K562 (cell line): ENCODE measurements around the gene CALML6.

Experiments
- EGR1 ChIP-seq: fragments of 450-650 bp; conservative IDR thresholded peaks from 2 replicates; pipeline ENCODE4 v1.6.1; 2017; ENCODE audit warnings: mild to moderate bottlenecking
- MAFK ChIP-seq: IDR thresholded peaks from 2 replicates; pipeline ENCODE4 v1.6.1; 2011; ENCODE audit warnings: low read length, improper control_type of control experiment
- POLR2A ChIP-seq: fragments of 450-650 bp; conservative IDR thresholded peaks from 2 replicates; pipeline ENCODE4 v1.6.1; 2016
- RAD21 ChIP-seq, 2 experiments: fragments of 250-450 bp in 1 of 2; fragments of 450-650 bp in 1 of 2; sonication (Bioruptor Pico) in 1 of 2; formaldehyde crosslinking in 1 of 2; IDR thresholded peaks in 1 of 2; conservative IDR thresholded peaks in 1 of 2; 2 replicates each; pipeline versions ENCODE4 v1.4.0 to v1.8.0; 2020 to 2022; ENCODE audit warnings: mild to moderate bottlenecking in 2 of 2, moderate library complexity in 1 of 2
- SNRNP70 ChIP-seq: fragments of 200-400 bp; formaldehyde crosslinking; optimal IDR thresholded peaks from 2 replicates; pipeline ENCODE3; 2017; ENCODE audit warnings: low read depth, low read length
- SPI1 ChIP-seq: IDR thresholded peaks from 2 replicates; pipeline ENCODE4 v1.6.1; 2011; ENCODE audit warnings: low read depth, low read length, control low read depth, borderline replicate concordance
- TF ChIP-seq, protein P1 (sequence below), 3 experiments: IDR thresholded peaks in 2 of 3; conservative IDR thresholded peaks in 1 of 3; 2 replicates each; pipeline ENCODE4 v1.5.1; 2011 to 2012; ENCODE audit warnings: low read length in 3 of 3, mild to moderate bottlenecking in 3 of 3, control low read depth in 2 of 3, improper control_type of control experiment in 1 of 3, inconsistent platforms in 1 of 3, low read depth in 1 of 3, mixed read lengths in 1 of 3, moderate library complexity in 1 of 3; ENCODE audit not compliant: insufficient read depth in 2 of 3
- TF ChIP-seq, protein P2 (sequence below): sonication (generic); formaldehyde crosslinking; IDR thresholded peaks from 2 replicates; pipeline ENCODE4 v1.9.0; 2022; ENCODE audit warnings: mild to moderate bottlenecking, missing genetic modification reagents
- TF ChIP-seq, protein P3 (sequence below): fragments of 450-650 bp; IDR thresholded peaks from 2 replicates; pipeline ENCODE4 v1.6.1; 2018; ENCODE audit warnings: mild to moderate bottlenecking, low read depth; ENCODE audit not compliant: partially characterized antibody
- TF ChIP-seq, protein P4 (sequence below), 2 experiments: IDR thresholded peaks; 2 replicates each; pipeline ENCODE4 v1.6.1; 2011; ENCODE audit warnings: borderline replicate concordance in 1 of 2, control low read depth in 1 of 2, low read depth in 1 of 2, low read length in 1 of 2, mild to moderate bottlenecking in 1 of 2, mixed read lengths in 1 of 2, moderate library complexity in 1 of 2; ENCODE audit not compliant: insufficient read depth in 1 of 2, insufficient read length in 1 of 2, poor library complexity in 1 of 2, severe bottlenecking in 1 of 2; ENCODE audit errors: extremely low read depth in 1 of 2

DNA sequence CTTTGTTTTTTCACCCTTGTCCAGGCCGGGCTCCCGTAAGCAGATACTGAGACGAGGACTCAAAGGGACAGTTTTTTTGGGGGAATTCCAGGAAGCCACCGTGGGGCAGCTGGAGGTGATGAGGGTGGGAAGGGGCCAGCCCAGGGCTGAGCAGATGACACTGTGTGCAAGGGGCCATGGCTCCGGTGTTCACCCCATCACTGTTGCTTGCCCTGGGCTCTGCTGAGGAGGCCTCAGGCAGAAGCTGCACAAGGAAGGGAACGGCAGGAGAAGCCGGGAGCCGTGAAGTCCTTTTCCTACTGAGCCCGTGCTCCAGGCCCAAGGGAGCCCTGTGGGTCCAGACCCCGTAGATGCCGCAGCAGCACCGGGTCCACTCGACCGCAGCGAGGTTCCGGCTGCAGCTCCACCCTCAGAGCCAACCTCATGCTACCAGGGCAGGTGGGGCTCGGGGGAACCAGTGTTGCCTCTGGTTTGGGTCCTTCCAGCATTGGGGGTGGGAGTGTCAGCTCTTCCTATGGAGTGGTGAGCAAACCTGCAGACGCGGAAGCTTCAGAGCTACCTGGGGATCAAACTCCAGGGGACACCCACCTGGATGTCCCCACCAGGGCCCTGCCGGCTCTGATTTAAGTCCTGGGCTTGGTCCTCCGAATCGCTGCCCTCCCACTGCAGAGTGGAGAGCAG is 4.3 kb upstream of the CALML6 start:
- TF ChIP-seq, protein P1, sequence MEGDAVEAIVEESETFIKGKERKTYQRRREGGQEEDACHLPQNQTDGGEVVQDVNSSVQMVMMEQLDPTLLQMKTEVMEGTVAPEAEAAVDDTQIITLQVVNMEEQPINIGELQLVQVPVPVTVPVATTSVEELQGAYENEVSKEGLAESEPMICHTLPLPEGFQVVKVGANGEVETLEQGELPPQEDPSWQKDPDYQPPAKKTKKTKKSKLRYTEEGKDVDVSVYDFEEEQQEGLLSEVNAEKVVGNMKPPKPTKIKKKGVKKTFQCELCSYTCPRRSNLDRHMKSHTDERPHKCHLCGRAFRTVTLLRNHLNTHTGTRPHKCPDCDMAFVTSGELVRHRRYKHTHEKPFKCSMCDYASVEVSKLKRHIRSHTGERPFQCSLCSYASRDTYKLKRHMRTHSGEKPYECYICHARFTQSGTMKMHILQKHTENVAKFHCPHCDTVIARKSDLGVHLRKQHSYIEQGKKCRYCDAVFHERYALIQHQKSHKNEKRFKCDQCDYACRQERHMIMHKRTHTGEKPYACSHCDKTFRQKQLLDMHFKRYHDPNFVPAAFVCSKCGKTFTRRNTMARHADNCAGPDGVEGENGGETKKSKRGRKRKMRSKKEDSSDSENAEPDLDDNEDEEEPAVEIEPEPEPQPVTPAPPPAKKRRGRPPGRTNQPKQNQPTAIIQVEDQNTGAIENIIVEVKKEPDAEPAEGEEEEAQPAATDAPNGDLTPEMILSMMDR (IDR thresholded peaks at IDR 0.05 in 2 of 3, conservative IDR thresholded peaks at IDR 0.05 in 1 of 3; ENCODE audit: insufficient read depth in 2 of 3, low read depth in 1 of 3, low read length in 3 of 3): no peak
- TF ChIP-seq, protein P2, sequence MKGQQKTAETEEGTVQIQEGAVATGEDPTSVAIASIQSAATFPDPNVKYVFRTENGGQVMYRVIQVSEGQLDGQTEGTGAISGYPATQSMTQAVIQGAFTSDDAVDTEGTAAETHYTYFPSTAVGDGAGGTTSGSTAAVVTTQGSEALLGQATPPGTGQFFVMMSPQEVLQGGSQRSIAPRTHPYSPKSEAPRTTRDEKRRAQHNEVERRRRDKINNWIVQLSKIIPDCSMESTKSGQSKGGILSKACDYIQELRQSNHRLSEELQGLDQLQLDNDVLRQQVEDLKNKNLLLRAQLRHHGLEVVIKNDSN (CRISPR knock-in tag): no peak
- no peak for TF ChIP-seq MAFK
- TF ChIP-seq, protein P3, sequence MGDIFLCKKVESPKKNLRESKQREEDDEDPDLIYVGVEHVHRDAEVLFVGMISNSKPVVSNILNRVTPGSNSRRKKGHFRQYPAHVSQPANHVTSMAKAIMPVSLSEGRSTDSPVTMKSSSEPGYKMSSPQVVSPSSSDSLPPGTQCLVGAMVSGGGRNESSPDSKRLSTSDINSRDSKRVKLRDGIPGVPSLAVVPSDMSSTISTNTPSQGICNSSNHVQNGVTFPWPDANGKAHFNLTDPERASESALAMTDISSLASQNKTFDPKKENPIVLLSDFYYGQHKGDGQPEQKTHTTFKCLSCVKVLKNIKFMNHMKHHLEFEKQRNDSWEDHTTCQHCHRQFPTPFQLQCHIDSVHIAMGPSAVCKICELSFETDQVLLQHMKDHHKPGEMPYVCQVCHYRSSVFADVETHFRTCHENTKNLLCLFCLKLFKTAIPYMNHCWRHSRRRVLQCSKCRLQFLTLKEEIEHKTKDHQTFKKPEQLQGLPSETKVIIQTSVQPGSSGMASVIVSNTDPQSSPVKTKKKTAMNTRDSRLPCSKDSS: no peak
- no peak for TF ChIP-seq SPI1
- no peak for TF ChIP-seq EGR1
- no peak for TF ChIP-seq SNRNP70
- TF ChIP-seq RAD21 (CRISPR knock-in tag; conservative IDR thresholded peaks at IDR 0.05 in 1 of 2, IDR thresholded peaks at IDR 0.05 in 1 of 2): no peak
- TF ChIP-seq, protein P4, sequence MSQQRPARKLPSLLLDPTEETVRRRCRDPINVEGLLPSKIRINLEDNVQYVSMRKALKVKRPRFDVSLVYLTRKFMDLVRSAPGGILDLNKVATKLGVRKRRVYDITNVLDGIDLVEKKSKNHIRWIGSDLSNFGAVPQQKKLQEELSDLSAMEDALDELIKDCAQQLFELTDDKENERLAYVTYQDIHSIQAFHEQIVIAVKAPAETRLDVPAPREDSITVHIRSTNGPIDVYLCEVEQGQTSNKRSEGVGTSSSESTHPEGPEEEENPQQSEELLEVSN (IDR thresholded peaks at IDR 0.05; ENCODE audit: borderline replicate concordance in 1 of 2, extremely low read depth in 1 of 2, insufficient read depth in 1 of 2, insufficient read length in 1 of 2, low read depth in 1 of 2, low read length in 1 of 2, poor library complexity in 1 of 2, severe bottlenecking in 1 of 2): no peak
- no peak for TF ChIP-seq POLR2A
